T-cell (primary cell): ENCODE results near the gene PCID2. TPM values are rescaled to one million over a fixed set of nuclear protein-coding genes. Genes with fewer than 3 reads are reported as not detected.

Source experiments
- ATAC-seq, 4 experiments: fragments of 200-7000 bp in 3 of 4; fragments of 150-1000 bp in 1 of 4; cut with Tn5 transposase; replicated peaks in 1 of 4; 1 replicate in 3 of 4; 2 replicates in 1 of 4; pipeline ENCODE4 v1.10.0; 2021; ENCODE audit warnings: moderate library complexity in 3 of 4, mild to moderate bottlenecking in 2 of 4, moderate number of reproducible peaks in 1 of 4
- CTCF ChIA-PET, 2 donors: fragments of 300-600 bp; sonication (Branson Sonifier 250); formaldehyde crosslinking; loops; one replicate each; lab custom pipeline; 2022; ENCODE audit warnings: antibody characterized with exemption in 2 of 2; lab: Charles Lee
- POLR2A ChIA-PET, 2 donors: fragments of 300-600 bp; sonication (Branson Sonifier 250); formaldehyde crosslinking; loops; one replicate each; lab custom pipeline; 2022; ENCODE audit warnings: antibody characterized with exemption in 2 of 2; lab: Charles Lee
- DNase-seq, 35 experiments: peaks; one replicate each; pipeline versions ENCODE4 v3.0.0 to v3.0.0-alpha.2; 2013 to 2023
- H3K27ac ChIP-seq: one replicate; pipeline ENCODE4 v1.5.1; 2013; ENCODE audit warnings: low read length
- H3K27me3 ChIP-seq, 2 experiments: replicated peaks in 1 of 2; 1 replicate in 1 of 2; 2 replicates in 1 of 2; pipeline versions ENCODE4 v1.6.1 to v1.7.0; 2013; ENCODE audit warnings: low read length in 1 of 2, mixed read lengths in 1 of 2; ENCODE audit not compliant: control insufficient read depth in 2 of 2, insufficient read depth in 2 of 2; ENCODE audit errors: extremely low read depth in 1 of 2
- H3K36me3 ChIP-seq, 2 donors: 1 replicate in 1 of 2; 2 replicates in 1 of 2; pipeline versions ENCODE4 v1.6.1 to v1.7.0; 2013; ENCODE audit warnings: low read length in 1 of 2; ENCODE audit not compliant: control insufficient read depth in 2 of 2, insufficient read depth in 1 of 2; ENCODE audit errors: extremely low read depth in 1 of 2
- H3K4me1 ChIP-seq, 2 experiments: 1 replicate in 1 of 2; 2 replicates in 1 of 2; pipeline versions ENCODE4 v1.6.1 to v1.7.0; 2013; ENCODE audit warnings: low read length in 2 of 2, mixed read lengths in 1 of 2; ENCODE audit not compliant: insufficient read depth in 2 of 2, control insufficient read depth in 1 of 2; ENCODE audit errors: extremely low read depth in 1 of 2
- H3K4me3 ChIP-seq, 2 donors: 1 replicate in 1 of 2; 2 replicates in 1 of 2; pipeline versions ENCODE4 v1.5.1 to v1.7.0; 2013; ENCODE audit warnings: mild to moderate bottlenecking in 2 of 2, low read length in 1 of 2, moderate library complexity in 1 of 2; ENCODE audit not compliant: control insufficient read depth in 1 of 2; ENCODE audit errors: extremely low read depth in 1 of 2
- H3K9me3 ChIP-seq: 2 replicates; pipeline ENCODE4 v1.7.0; 2013
- H3K27ac Mint-ChIP-seq, 2 donors: one replicate each; pipeline ENCODE4 v1.8.0; 2020 to 2021; ENCODE audit warnings: mild to moderate bottlenecking in 2 of 2, mixed read lengths in 2 of 2
- H3K27me3 Mint-ChIP-seq, 2 donors: one replicate each; pipeline ENCODE4 v1.8.0; 2021 to 2022; ENCODE audit warnings: mixed read lengths in 2 of 2
- H3K36me3 Mint-ChIP-seq: one replicate; pipeline ENCODE4 v1.8.0; 2021; ENCODE audit warnings: mixed read lengths
- H3K4me1 Mint-ChIP-seq, 3 donors: one replicate each; pipeline ENCODE4 v1.8.0; 2020 to 2022; ENCODE audit warnings: mixed read lengths in 3 of 3, mild to moderate bottlenecking in 1 of 3
- H3K4me3 Mint-ChIP-seq, 3 donors: one replicate each; pipeline ENCODE4 v1.8.0; 2020 to 2022; ENCODE audit warnings: mild to moderate bottlenecking in 3 of 3, mixed read lengths in 3 of 3, moderate library complexity in 3 of 3
- H3K9me3 Mint-ChIP-seq, 3 donors: one replicate each; pipeline ENCODE4 v1.8.0; 2020 to 2022; ENCODE audit warnings: mixed read lengths in 3 of 3
- WGBS: methylation state at CpG from one replicate; pipeline ENCODE4 v1.1.5; 2013; ENCODE audit warnings: missing lambda C conversion rate; ENCODE audit not compliant: insufficient coverage; 5-methylcytosine and 5-hydroxymethylcytosine counted together
- total RNA-seq, 35 experiments: library from RNA in 6 of 35; stranded (reverse) in 6 of 35; fragments of 120-200 nt in 1 of 35; gene quantifications; one replicate each; pipeline versions ENCODE4 v1.2.1 to v1.2.4 and lab custom pipeline; 2013 to 2026

The PCID2 gene
- total RNA-seq, 5 donors from 2014 or later (not counting 1 experiment from before 2014, with no cell fraction given), result 45.3 to 68.6 (median 63.2) TPM

DNA sequence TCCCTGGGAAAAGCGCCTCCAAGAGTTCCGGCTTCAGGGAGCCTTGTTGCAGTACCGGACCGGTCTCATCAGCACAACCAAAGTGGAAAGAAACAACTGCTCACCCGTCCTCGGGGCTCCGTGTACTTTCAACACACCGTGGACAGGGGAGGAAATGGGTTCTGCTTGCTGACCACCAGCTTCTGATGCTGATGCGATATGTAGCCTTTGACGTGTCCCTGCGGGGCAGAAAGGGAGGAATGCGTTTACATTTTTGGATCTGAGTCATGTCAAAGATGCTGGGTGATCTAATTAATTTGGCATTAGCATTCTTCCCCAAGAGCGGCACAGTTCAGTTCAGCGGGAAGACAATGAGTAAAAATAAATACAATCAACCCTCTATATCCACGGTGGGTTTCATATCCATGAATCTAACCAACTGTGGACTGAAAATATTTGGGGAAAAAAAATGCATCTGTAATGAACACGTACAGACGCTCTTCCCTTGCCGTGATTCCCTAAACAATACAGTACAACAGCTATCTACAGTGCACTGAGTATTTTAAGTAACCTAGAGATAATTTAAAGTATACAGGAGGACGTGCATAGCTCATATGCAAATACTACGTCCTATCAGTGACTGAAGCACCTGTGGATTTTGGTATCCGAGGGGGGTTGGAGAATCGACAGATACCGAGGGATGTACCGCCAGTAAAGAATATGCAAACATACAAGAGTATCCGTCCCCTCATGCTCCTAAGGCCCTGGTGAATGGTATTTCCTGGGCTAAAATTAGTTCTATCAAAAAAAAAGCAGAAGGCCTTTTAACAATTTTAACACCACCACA is 30.2 kb downstream of the PCID2 start:
- DNase-seq (no peak), ATAC-seq (no peak)
- ChIA-PET POLR2A (no interaction called here), CTCF (no interaction called here)
- Mint-ChIP-seq H3K36me3 (peaks cover 51% of the 10 kb centered on the region), H3K27ac (peak overlapping the region; percentile 23 to 40), H3K4me3 (no peak overlapping the region), H3K4me1 (peaks cover 32 to 69% (median 49%) of the 10 kb centered on the region in 3 donors), H3K27me3 (no peaks in the 10 kb centered on the region), H3K9me3 (no peaks in the 10 kb centered on the region)
- WGBS, result 94% methylated on average over 6 of the region's 25 CpGs
- H3K4me1 ChIP-seq, result peaks cover 7 to 55% of the 10 kb centered on the region in 2 experiments
- H3K36me3 ChIP-seq, result peaks cover 26 to 60% of the 10 kb centered on the region in 2 donors
- no peaks in the 10 kb centered on the region for H3K27me3 ChIP-seq
- no peak overlapping the region for H3K4me3 ChIP-seq
- H3K27ac ChIP-seq, result peak overlapping the region; percentile 92
- no peaks in the 10 kb centered on the region for H3K9me3 ChIP-seq

DNA sequence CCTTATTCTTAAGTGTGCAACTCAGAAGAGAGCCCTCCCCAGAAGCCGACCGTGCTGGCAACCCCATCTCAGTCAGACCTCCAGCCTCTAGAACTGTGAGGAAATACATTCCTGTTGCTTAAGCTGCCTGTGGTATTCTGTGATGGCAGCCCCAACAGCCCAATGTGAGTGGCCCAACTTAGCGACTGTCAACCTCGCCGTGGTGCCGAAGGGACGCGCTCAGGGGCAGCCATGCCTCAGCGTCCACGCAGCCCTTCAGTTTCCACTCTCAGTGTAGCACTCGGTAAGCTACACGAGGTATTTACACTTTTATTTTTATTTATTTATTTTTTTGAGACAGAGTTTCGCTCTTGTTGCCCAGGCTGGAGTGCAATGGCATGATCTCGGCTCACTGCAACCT is 31.6 kb downstream of the PCID2 start:
- Mint-ChIP-seq H3K27ac (peak overlapping the region; percentile 23 to 98), H3K27me3 (no peaks in the 10 kb centered on the region), H3K4me3 (no peak overlapping the region), H3K36me3 (peaks cover 47% of the 10 kb centered on the region), H3K9me3 (no peaks in the 10 kb centered on the region), H3K4me1 (peaks cover 30 to 65% (median 40%) of the 10 kb centered on the region in 3 donors)
- ATAC-seq (no peak), DNase-seq (no peak)
- Histone ChIP-seq H3K9me3 (no peaks in the 10 kb centered on the region), H3K4me3 (no peak overlapping the region), H3K27me3 (no peaks in the 10 kb centered on the region), H3K36me3 (peaks cover 27 to 59% of the 10 kb centered on the region in 2 donors), H3K4me1 (peaks cover 7 to 50% of the 10 kb centered on the region in 2 experiments), H3K27ac (peak overlapping the region; percentile 92)
- POLR2A ChIA-PET, result no interaction called here
- CTCF ChIA-PET, result no interaction called here
- 100% methylated on average over 4 of the region's 14 CpGs for WGBS

DNA sequence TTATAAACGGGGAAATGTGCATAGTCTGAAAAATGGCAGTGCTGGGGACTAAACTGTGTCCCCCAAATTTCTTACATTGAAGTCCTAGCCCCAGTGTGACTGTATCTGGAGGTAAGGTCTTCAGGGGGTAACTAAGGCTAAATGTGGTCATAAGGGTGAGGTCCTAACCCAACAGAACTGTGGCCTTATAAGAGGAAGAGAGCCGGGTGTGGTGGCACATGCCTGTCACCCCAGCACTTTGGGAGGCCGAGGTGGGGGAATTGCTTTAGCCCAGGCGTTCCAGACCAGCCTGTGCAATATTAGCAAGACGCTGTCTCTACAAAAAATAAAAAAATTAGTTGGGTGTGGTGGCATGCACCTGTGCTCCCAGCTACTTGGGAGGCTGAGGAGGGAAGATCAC is 32.2 kb downstream of the PCID2 start:
- 36% methylated on average over 3 of the region's 5 CpGs for WGBS
- peak in 32 of 35 experiments; percentile 28 to 89 (median 63) for DNase-seq

DNA sequence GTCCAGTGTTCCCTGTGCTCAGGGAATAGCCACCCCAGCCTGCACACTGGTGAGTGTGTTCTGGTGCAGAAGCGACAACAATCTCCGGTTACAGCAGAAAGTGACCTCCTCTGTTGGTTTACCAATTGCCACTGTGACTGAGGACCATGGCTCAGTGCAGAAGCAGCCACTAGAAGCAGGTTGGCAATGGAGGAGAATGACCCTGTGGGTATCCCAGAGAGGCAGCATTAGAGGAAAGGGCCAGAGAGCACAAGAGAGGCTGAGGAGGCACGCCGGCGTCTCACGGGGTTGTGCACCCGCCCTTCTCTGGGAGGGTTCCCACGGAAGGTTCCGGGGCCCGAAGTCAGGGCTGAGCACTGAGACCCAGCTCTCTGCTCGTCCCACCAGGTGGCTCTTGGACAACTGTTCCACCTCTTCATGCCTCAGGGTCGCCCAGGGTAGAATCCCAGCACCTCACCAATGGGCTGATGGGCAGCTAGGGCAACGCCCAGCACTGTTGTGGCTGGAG is 36.0 kb downstream of the PCID2 start:
- H3K9me3 Mint-ChIP-seq, result peaks cover under 1 to 6% (median 3%) of the 10 kb centered on the region in 3 donors
- ChIA-PET POLR2A (no interaction called here), CTCF (no interaction called here)
- ATAC-seq (no peak), DNase-seq (no peak)
- no peak overlapping the region for H3K4me3 Mint-ChIP-seq
- no peaks in the 10 kb centered on the region for H3K27me3 Mint-ChIP-seq
- peaks cover 5 to 44% of the 10 kb centered on the region in 2 experiments for H3K4me1 ChIP-seq
- 96% methylated on average over 9 of the region's 13 CpGs for WGBS
- H3K27ac ChIP-seq, result no peak overlapping the region
- H3K4me3 ChIP-seq, result no peak overlapping the region
- no peak overlapping the region for H3K27ac Mint-ChIP-seq
- no peaks in the 10 kb centered on the region for H3K27me3 ChIP-seq
- H3K36me3 Mint-ChIP-seq, result peaks cover 37% of the 10 kb centered on the region
- H3K36me3 ChIP-seq, result peaks cover 14 to 31% of the 10 kb centered on the region in 2 donors
- peaks cover 15 to 42% (median 24%) of the 10 kb centered on the region in 3 donors for H3K4me1 Mint-ChIP-seq
- H3K9me3 ChIP-seq, result no peaks in the 10 kb centered on the region

More for the DNA sequence above, 32.2 kb downstream of the PCID2 start:
- Mint-ChIP-seq H3K9me3 (no peaks in the 10 kb centered on the region), H3K4me3 (peak overlapping the region; percentile 22 to 67 (median 48)), H3K27ac (peak overlapping the region; percentile 98 to 99), H3K27me3 (no peaks in the 10 kb centered on the region), H3K36me3 (peaks cover 48% of the 10 kb centered on the region), H3K4me1 (peaks cover 27 to 66% (median 38%) of the 10 kb centered on the region in 3 donors)
- ChIA-PET POLR2A (no interaction called here), CTCF (no interaction called here)
- peak overlapping the region; percentile 92 for H3K27ac ChIP-seq
- ATAC-seq, result peak; percentile 54 to 96 (median 80)
- no peak overlapping the region for H3K4me3 ChIP-seq
- H3K27me3 ChIP-seq, result no peaks in the 10 kb centered on the region
- no peaks in the 10 kb centered on the region for H3K9me3 ChIP-seq
- H3K4me1 ChIP-seq, result peaks cover 7 to 53% of the 10 kb centered on the region in 2 experiments
- peaks cover 30 to 62% of the 10 kb centered on the region in 2 donors for H3K36me3 ChIP-seq

DNA sequence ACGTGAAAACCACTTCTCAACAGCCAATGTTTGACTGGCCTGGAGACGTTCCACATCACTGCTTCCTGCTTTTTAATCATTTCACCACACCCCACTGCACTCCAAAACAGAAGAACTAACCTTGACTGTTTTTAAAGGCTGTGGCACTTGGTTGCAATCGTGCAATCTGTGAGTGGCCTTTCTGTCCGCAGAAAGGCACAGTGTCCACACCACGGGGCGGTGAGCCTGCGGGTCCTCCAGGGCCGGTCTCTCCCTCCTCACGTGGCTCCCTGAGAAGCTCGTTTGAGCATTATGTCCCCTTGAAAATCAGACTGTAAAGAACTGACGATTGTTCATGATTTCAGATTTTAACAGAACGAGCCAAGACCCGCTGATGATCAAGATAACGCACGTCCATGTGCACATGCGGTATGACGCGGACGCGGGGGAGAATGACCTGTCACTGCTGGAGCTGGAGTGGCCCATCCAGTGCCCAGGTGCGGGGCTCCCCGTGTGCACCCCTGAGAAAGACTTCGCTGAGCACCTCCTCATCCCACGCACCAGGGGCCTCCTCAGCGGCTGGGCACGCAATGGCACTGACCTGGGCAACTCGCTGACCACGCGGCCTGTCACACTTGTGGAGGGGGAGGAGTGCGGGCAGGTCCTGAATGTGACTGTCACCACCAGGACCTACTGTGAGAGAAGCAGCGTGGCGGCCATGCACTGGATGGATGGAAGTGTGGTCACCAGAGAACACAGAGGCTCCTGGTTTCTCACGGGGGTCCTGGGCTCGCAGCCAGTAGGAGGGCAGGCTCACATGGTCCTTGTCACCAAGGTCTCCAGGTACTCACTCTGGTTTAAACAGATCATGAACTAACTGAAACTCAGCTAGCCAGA is 37.0 kb downstream of the PCID2 start:
- Mint-ChIP-seq H3K4me1 (peaks cover 14 to 38% (median 21%) of the 10 kb centered on the region in 3 donors), H3K27me3 (no peaks in the 10 kb centered on the region), H3K9me3 (peaks cover 5 to 10% (median 8%) of the 10 kb centered on the region in 3 donors), H3K36me3 (peaks cover 41% of the 10 kb centered on the region), H3K4me3 (no peak overlapping the region), H3K27ac (peak overlapping the region; percentile 55 to 65)
- no peak overlapping the region for H3K4me3 ChIP-seq
- H3K27me3 ChIP-seq, result no peaks in the 10 kb centered on the region
- ChIA-PET CTCF (no interaction called here), POLR2A (no interaction called here)
- H3K9me3 ChIP-seq, result no peaks in the 10 kb centered on the region
- no peak overlapping the region for H3K27ac ChIP-seq
- peaks cover 11 to 31% of the 10 kb centered on the region in 2 donors for H3K36me3 ChIP-seq
- H3K4me1 ChIP-seq, result peaks cover 2 to 37% of the 10 kb centered on the region in 2 experiments
- no peak for DNase-seq
- 93% methylated on average over 30 of the region's 34 CpGs for WGBS
- no peak for ATAC-seq

DNA sequence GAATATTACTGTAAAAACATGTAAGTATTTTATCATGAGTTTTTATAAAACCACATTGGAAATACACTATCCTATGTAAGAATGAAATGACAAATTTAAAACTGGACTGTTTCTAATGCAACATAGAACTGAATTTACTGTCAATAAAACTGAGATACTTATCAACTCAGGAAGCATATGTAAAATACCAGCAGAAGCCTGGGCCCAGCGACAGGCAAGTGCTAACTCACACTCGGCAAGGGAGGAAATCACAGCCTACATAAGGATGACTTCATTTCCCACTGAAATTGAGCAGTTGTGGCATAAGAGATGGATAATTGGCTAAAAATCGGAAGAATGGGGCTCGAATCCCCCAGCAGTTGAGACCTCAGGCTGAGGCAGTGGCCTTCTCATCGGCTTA is 38.0 kb downstream of the PCID2 start:
- ChIA-PET POLR2A (no interaction called here), CTCF (no interaction called here)

More for the DNA sequence above, 38.0 kb downstream of the PCID2 start:
- Histone ChIP-seq H3K4me3 (no peak overlapping the region), H3K9me3 (no peaks in the 10 kb centered on the region), H3K27ac (no peak overlapping the region), H3K4me1 (peaks cover 2 to 31% of the 10 kb centered on the region in 2 experiments), H3K27me3 (no peaks in the 10 kb centered on the region), H3K36me3 (peaks cover 9 to 24% of the 10 kb centered on the region in 2 donors)
- Mint-ChIP-seq H3K4me3 (no peak overlapping the region), H3K27me3 (no peaks in the 10 kb centered on the region), H3K4me1 (peaks cover 5 to 31% (median 18%) of the 10 kb centered on the region in 3 donors), H3K27ac (peak overlapping the region; percentile 55 to 60), H3K9me3 (peaks cover 5 to 10% (median 8%) of the 10 kb centered on the region in 3 donors), H3K36me3 (peaks cover 35% of the 10 kb centered on the region)
- DNase-seq (no peak), ATAC-seq (no peak)
- 100% methylated on average over 1 of the region's 5 CpGs for WGBS
